ENCODE data around the gene SLC22A17. TPM values are rescaled to one million over a fixed set of nuclear protein-coding genes. Genes with fewer than 3 reads are reported as not detected.

Gene SLC22A17
- total RNA-seq, 1 donor from 2014 or later = 38.8 TPM

DNA sequence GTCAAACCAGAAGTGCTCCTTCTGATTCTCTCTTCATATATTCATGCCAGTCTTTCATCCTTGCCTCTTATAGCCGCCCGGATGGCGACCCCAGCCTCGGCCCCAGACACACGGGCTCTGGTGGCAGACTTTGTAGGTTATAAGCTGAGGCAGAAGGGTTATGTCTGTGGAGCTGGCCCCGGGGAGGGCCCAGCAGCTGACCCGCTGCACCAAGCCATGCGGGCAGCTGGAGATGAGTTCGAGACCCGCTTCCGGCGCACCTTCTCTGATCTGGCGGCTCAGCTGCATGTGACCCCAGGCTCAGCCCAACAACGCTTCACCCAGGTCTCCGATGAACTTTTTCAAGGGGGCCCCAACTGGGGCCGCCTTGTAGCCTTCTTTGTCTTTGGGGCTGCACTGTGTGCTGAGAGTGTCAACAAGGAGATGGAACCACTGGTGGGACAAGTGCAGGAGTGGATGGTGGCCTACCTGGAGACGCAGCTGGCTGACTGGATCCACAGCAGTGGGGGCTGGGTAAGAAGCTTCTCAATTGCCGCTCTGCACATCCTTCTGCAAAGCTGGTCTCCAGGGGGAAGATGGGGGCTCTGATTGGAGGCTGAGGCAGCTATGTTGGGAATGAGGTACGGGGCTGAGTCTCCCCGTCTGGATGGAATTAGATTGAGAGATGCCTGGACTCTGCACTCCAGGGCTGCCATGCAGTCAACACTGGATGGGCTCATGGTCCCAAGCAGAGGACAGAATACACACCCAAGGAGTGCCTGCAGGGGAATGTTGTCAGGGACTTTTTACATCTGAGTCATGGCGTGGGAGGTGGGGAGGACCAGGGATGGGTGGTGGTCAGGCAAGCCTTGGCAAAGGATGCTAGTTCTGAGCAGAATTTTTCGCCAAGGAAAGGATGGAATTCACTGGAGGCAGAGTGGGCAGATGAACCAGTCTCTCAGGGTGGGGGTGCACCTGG is 44.7 kb downstream of the SLC22A17 start:
- DNase-seq (ENCODE audit: low spot score) = no peak

- no peak for DNase-seq (ENCODE audit: low spot score)
Observed at GRCh38 chr14:23307146-23307530, 45.5 kb downstream of the SLC22A17 start.

DNA sequence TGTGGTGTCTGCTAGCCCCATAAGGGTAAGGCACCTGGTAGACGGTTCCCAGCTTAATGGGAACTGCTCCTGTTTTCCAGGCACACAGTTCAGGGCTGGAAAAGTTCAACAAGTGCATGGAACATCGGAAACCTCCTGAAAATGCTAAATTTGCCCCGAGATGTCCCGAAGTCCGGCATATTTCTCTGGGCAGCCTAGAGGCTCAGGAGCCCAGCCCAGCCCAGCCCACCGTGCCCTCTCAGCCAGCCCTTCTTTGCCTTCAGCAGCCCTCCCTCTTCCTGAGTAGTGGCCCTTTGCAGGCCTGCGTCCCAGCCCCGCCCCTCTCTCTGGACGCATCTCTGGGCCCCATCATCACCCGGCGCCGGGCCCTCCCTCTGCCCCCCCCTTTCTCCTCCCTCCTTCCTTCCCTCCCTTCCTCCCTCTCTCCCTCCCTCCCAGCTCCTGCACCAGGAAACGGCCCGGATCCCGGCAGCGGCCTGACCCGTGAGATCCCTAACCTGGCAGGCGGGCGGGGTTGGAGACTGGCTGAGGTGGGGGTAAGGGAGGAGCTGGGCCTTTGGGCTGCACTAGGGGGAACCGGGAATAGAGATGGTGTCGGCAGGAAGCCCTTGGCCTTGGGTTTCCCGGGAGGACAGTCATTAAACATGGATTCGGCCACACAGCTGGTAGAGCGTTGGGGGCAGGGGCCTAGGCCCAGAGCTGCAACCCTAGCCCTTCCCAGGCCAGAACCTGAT is 46.1 kb downstream of the SLC22A17 start, which contains the start of gene BCL2L2:
Gene BCL2L2 (plus strand): TSS at position 422 of the 734 bp plus-strand sequence. CDS start 935 bp downstream, outside the sequence.
- DNase-seq (ENCODE audit: low spot score) = peak; percentile 95

DNA sequence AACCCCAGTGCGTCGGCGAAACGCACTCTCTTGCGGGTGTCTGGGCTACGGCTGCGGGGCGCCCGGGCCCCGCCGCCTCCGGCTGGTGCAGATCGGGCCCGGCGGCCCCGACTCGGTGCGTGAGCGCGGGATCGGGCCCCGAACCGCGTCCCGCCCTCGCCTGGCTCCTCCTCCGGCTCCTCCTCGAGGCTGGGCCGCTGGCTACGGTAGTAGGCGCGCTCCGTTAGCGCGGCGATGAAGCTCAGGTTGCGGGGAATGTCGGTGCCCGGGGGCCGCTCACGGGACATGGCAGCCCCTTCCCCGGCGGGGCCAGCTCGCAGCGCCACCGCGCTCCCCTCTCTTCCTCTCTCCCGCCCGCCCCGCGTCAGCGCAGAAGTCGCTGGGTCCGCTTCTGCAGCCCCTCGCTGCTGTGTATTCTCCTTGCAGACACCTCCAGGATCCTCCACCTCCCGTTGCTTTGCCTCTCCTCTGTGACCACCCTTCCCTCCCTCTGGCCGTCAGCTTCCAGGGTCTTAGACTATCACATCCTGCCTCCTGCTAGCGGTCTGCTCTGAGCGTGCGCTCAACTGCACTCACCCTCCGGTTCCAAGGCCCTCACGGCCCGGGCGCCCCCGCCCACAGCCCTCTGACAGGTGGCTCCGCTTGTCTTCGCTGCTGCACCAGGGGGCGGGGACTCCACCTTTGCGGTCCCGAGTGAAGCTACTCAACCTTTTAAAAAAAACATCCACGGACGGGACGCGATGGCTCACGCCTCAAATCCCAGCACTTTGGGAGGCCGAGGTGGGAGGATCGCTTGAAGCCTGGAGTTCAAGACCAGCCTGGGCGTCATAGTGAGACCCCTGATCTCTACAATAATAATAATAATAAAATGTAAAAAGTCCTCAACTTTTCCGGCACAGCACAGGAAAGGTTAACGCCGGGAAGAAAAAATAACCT is 50.1 kb downstream of the SLC22A17 start, which contains the start of gene PPP1R3E:
Gene PPP1R3E (minus strand): TSS at position 570 of the 936 bp plus-strand sequence. CDS start 283 bp downstream, at position 287.
- peak; percentile 72 for DNase-seq (ENCODE audit: low spot score)

GRCh38 chr14:23301969-23302289 is 50.8 kb downstream of the SLC22A17 start:
- DNase-seq (ENCODE audit: low spot score) = no peak

GRCh38 chr14:23301288-23301968 is 51.3 kb downstream of the SLC22A17 start:
- peak; percentile 99 for DNase-seq (ENCODE audit: low spot score)

GRCh38 chr14:23300687-23301223 is 51.9 kb downstream of the SLC22A17 start:
- peak; percentile 52 for DNase-seq (ENCODE audit: low spot score)

DNA sequence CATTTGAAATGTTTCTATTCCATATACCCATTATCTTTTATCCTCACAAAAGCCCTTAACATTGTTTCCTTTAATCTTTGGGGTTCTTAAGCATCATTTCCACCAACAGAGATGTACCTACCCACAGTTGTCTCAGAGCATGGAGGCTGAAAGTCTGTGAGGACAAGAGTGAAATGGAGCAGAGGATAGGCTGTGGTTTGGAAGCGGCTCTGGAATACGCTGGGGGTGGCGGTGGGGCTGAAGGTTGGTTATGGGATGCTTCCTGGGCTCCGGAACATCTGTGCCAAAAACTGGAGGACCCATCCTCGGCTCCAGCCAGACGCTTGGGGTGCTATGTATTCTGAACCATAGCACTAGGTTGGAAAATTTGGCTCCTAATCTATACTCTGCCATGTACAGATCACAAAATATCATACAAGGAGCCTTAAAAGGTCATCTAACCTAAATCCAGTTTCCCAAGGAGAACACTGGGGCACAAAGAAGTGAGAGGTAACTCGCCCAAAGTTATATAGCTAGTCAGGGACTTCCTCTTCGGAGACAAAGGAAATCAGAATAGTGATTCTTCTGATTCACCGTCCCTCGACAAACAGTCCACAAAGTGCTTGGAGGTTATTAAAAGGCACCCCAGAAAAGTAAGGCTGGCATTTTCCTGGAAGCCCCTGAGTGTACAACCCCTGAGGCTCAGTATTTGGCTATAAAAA is 52.6 kb downstream of the SLC22A17 start:
- no peak for DNase-seq (ENCODE audit: low spot score)

DNA sequence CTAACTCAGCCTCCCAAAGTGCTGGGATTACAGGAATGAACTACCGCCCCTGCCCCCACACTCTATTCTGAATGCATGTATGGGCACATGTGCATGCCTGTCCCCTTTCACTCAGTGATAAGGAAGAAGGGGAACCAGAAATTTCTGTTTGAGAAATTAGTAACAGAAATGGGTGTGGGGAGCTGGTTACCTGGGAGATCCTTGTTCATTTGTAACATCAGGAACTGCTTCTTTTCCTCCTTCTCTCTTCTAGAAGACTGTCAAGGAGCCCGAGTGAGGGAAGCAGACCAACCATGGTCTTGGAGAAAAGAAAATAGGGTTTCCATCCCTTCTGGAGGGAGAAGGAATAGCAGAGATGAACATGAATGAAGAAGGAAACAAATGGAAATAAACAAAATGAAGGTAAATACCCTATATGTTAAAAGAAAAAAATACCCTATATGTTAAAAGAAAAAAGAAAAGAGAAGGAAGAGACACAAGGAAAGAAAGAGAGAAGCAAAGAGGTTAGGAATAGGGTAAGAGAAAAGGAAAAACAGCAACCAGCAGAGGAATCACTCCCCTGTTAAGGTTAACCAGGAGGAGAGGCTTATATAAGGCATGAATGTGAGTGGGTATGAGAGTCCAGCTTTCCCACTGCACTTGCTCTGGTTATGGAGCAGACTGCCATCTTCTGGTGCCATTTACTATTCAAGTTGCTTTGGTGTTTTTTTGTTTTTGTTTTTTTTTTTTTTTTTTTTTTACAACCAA is 53.3 kb downstream of the SLC22A17 start:
- peak; percentile 67 for DNase-seq (ENCODE audit: low spot score)

DNA sequence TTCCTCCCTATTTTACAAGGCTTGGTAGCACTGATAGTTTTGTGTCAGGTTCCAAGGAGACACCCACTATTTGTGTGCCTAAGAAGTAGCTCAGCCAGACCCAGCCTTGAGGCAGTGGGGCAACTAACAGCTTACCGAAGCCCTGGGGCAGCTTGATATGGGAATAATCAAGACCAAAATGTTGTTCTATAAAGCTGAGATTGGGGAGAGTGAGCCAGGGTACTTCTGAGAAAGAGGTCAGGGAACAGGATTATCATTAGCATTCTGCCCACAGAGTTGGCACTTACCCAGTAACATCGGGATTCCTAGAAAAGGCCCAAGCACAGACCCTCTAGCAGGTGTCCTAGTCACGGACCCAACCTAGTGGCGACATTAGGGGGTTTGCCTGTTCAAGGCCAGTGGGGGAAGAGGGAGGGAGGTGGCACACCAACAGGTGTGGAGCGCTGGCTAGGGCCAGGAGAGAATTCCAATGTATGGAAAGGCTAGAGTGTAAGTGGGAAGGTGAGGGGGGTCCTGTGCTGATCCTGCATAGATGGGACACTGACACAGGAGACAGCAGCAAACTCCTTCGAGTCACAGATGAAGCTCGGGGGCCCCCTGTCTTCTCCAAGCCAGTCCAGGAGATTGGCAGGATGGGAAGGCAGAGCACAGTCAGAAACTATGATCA is 54.9 kb downstream of the SLC22A17 start:
- DNase-seq (ENCODE audit: low spot score) = no peak

DNA sequence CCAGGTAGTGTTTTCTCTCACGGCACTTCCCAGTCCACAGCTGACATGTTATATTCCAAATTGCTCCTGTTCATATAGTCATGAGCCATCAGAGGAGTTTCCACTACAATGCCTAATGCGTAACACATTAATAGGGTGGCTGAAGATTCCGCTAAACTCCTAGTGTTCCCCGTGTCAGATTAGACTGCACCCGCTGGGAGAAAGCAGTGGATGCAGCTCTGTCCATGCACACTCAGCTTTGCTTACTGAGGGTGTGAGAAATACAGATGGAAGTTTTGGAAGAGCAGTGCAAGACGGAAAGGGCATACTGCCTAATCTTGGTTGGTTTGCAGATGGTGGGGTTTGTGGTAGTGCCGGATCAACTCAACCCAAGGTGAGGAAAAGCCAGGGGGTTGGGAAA is 55.6 kb downstream of the SLC22A17 start:
- no peak for DNase-seq (ENCODE audit: low spot score)

Other genes starting within 250 kb of the SLC22A17 start
- 0.72 TPM for gene CIROP, start 247.9 kb downstream of the SLC22A17 start, total RNA-seq (ENCODE audit: insufficient read depth, low replicate concordance)
- gene CEBPE, start 233.6 kb downstream of the SLC22A17 start, total RNA-seq (ENCODE audit: insufficient read depth, low replicate concordance) = 6.0 TPM
- 25.0 TPM for gene SLC7A8, start 169.2 kb downstream of the SLC22A17 start, total RNA-seq (ENCODE audit: insufficient read depth, low replicate concordance)
- gene RNF212B, start 115.0 kb downstream of the SLC22A17 start, total RNA-seq (ENCODE audit: insufficient read depth, low replicate concordance) = not detected
- gene HOMEZ, start 66.8 kb downstream of the SLC22A17 start, total RNA-seq (ENCODE audit: insufficient read depth, low replicate concordance) = 12.3 TPM
- 4.1 TPM for gene PPP1R3E, start 50.0 kb downstream of the SLC22A17 start, total RNA-seq (ENCODE audit: insufficient read depth, low replicate concordance)
- gene BCL2L2, start 46.1 kb downstream of the SLC22A17 start, total RNA-seq (ENCODE audit: insufficient read depth, low replicate concordance) = 20.0 TPM
- gene PABPN1, start 31.4 kb downstream of the SLC22A17 start, total RNA-seq (ENCODE audit: insufficient read depth, low replicate concordance) = 24.1 TPM
- 12.5 TPM for gene EFS, start 12.3 kb upstream of the SLC22A17 start, total RNA-seq (ENCODE audit: insufficient read depth, low replicate concordance)
- not detected for gene IL25, start 19.9 kb upstream of the SLC22A17 start, total RNA-seq (ENCODE audit: insufficient read depth, low replicate concordance)
- 0.96 TPM for gene CMTM5, start 24.2 kb upstream of the SLC22A17 start, total RNA-seq (ENCODE audit: insufficient read depth, low replicate concordance)
- gene MYH6, start 55.4 kb upstream of the SLC22A17 start, total RNA-seq (ENCODE audit: insufficient read depth, low replicate concordance) = not detected
- gene MYH7, start 82.8 kb upstream of the SLC22A17 start, total RNA-seq (ENCODE audit: insufficient read depth, low replicate concordance) = under 0.01 TPM
- 43.3 TPM for gene NGDN, start 116.8 kb upstream of the SLC22A17 start, total RNA-seq (ENCODE audit: insufficient read depth, low replicate concordance)
- 0.96 TPM for gene ZFHX2, start 198.9 kb upstream of the SLC22A17 start, total RNA-seq (ENCODE audit: insufficient read depth, low replicate concordance)
- gene THTPA, start 203.4 kb upstream of the SLC22A17 start, total RNA-seq (ENCODE audit: insufficient read depth, low replicate concordance) = 11.8 TPM
- gene AP1G2, start 214.9 kb upstream of the SLC22A17 start, total RNA-seq (ENCODE audit: insufficient read depth, low replicate concordance) = 23.1 TPM
- 0.48 TPM for gene JPH4, start 225.9 kb upstream of the SLC22A17 start, total RNA-seq (ENCODE audit: insufficient read depth, low replicate concordance)